ENCODE data around the gene TP53BP1. TPM values are rescaled to one million over a fixed set of nuclear protein-coding genes. Genes with fewer than 3 reads are reported as not detected.

Gene TP53BP1
- total RNA-seq, 1 donor: 71.9 TPM

DNA sequence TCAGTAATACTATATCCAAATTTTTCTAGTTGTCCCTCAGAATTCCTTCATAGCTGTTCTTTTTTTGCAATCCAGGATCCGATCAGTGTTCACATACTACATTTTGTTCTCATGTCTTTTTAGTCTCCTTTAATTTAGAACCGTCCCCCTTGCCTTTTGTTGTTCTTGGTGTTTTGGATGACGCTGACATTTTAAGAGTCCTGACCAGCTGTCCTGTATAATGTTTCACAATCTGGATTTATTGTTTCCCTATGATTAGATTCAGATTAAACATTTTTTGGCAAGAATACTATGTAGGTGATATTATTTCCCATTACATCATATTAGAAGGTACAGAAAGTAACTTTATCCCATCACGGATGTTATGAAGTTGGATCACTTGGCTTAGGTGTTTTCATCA lies 110.6 kb downstream of the TP53BP1 start:
- DNase-seq (ENCODE audit: low read depth): no peak
- no peak for TF ChIP-seq CTCF (IDR thresholded peaks at IDR 0.05; ENCODE audit: insufficient read depth, low read length)
- no peak overlapping the region for H3K4me3 ChIP-seq (ENCODE audit: low read depth, low read length)

GRCh38 chr15:43378601-43379000 lies 114.4 kb downstream of the TP53BP1 start:
- no peak overlapping the region for H3K4me3 ChIP-seq (ENCODE audit: low read depth, low read length)
- no peak for TF ChIP-seq CTCF (IDR thresholded peaks at IDR 0.05; ENCODE audit: insufficient read depth, low read length)
- DNase-seq (ENCODE audit: low read depth): no peak

- TF ChIP-seq CTCF (IDR thresholded peaks at IDR 0.05; ENCODE audit: insufficient read depth, low read length): peak; percentile 91
- no peak overlapping the region for H3K4me3 ChIP-seq (ENCODE audit: low read depth, low read length)
- DNase-seq (ENCODE audit: low read depth): peak; percentile 50
Observed at GRCh38 chr15:43376017-43376705, 116.8 kb downstream of the TP53BP1 start.

DNA sequence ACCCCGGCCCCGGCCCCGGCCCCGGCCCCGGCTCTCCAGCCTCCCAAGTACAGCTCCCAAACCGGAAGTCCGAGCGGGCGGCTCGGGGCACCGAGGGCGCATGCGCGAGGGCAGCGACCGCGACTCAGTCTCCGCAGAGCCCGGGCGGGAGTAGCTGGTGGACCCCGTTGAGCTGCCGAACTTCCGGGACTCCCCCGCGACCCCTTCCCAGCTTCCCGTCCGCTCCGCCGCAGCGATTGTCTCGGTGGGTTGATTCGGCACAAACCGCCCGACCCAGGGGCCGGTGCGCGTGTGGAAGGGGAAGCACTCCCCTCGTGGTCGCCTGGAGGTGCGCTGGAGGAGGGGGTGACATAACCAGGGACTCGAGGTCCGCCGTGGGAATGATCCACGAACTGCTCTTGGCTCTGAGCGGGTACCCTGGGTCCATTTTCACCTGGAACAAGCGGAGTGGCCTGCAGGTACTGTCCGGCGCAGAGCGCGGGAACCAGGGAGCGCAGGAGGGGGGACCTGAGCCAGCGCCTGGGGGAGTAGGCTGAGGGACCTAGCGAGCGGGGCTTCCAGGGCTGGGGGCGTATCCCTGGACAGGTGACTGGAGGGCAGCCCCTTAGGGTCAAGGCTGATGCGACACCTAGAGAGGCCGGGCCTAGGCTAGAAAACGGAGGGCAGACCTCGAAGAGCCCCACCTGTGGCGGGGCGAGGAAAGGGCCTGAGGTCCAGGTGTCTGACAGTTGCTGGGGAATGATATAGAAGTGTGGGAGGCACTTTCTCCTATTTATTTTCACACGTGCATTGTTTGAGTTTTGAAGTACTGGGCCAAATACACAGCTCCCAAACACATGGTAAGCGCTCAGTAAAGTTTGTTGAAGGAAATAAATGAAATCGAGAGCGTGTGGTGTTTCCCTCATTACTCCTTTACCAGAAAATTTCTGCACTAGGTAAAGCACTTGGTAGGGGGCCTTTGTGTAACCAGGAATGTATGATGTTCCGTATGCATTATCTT lies 121.7 kb downstream of the TP53BP1 start, which contains the start of the genes TUBGCP4 and ZSCAN29:
TSS of gene TUBGCP4 (plus strand) at position 127 of the 1,000 bp plus-strand sequence. CDS start at position 381, 254 bp downstream.
TSS of gene ZSCAN29 (minus strand) at position 69 of the 1,000 bp plus-strand sequence. CDS start 1,130 bp downstream, outside the sequence.
- H3K4me3 ChIP-seq (ENCODE audit: low read depth, low read length): peak within 1 kb of the TSS; percentile 91
- peak; percentile 43 for TF ChIP-seq CTCF (IDR thresholded peaks at IDR 0.05; ENCODE audit: insufficient read depth, low read length)

GRCh38 chr15:43370310-43370974 lies 122.5 kb downstream of the TP53BP1 start:
- peak overlapping the region; percentile 91 for H3K4me3 ChIP-seq (ENCODE audit: low read depth, low read length)
- DNase-seq (ENCODE audit: low read depth): peak; percentile 39
- TF ChIP-seq CTCF (IDR thresholded peaks at IDR 0.05; ENCODE audit: insufficient read depth, low read length): no peak

More for the DNA sequence above, 121.7 kb downstream of the TP53BP1 start, which contains the start of the genes TUBGCP4 and ZSCAN29:
- DNase-seq (ENCODE audit: low read depth): peak; percentile 71

DNA sequence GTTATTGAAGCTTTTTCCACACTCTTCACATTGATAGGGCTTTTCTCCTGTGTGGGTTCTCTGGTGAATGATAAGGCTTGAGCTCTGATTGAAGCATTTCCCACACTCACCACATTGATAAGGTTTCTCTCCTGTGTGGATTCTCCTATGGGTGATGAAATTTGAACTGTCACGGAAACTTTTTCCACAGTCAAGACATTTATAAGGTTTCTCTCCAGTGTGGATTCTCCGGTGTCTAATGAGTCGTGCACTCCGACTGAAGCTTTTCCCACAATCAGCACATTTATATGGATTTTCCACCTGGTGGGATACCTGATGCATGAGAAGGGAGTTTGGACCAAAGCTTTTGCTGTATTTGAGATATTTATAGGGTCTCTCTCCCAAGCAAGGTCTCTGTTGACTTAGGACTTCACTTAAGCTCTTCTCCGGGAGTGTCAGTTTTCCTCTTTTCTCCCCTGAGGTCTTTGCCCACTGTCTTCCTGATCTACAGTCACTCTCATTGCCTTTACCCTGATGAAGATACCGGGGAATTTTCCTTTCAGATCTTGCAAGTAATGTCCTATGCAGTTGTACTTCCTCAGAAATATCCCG lies 131.5 kb downstream of the TP53BP1 start:
- DNase-seq (ENCODE audit: low read depth): no peak
- no peak overlapping the region for H3K4me3 ChIP-seq (ENCODE audit: low read depth, low read length)
- no peak for TF ChIP-seq CTCF (IDR thresholded peaks at IDR 0.05; ENCODE audit: insufficient read depth, low read length)
